ENCODE data around the gene CASP2.

GRCh38 chr7:143280566-143280965 is 7.6 kb upstream of the CASP2 start:
- TF ChIP-seq GATA2 (IDR thresholded peaks at IDR 0.05; ENCODE audit: low read depth, low read length): no peak
- TF ChIP-seq GATA3 (IDR thresholded peaks at IDR 0.05; ENCODE audit: low read depth, low read length): no peak
